ENCODE results near the gene TJP1.

The TJP1 gene

GRCh38 chr15:29708519-29708918, 113.7 kb downstream of the TJP1 start:
- H3K4ac ChIP-seq (ENCODE audit: low read depth, low read length), result no peak overlapping the region
- no peaks in the 10 kb centered on the region for H3K79me1 ChIP-seq (ENCODE audit: low read length)
- no peak for DNase-seq
- H3K27me3 ChIP-seq (ENCODE audit: insufficient read depth, low read length), result no peaks in the 10 kb centered on the region
- peaks cover 36 to 51% of the 10 kb centered on the region in 2 experiments for H3K36me3 ChIP-seq (ENCODE audit: control insufficient read depth in 1 of 2, insufficient read depth in 2 of 2, low read length in 2 of 2)
- WGBS (ENCODE audit: extremely low coverage, insufficient coverage, insufficient read length), result no CpG with 5 or more reads among the region's 4 CpGs
- H3K4me1 ChIP-seq (ENCODE audit: control insufficient read depth in 1 of 2, insufficient read depth in 2 of 2, low read length in 2 of 2), result no peaks in the 10 kb centered on the region
- H3K23ac ChIP-seq (ENCODE audit: low read length), result no peak overlapping the region
- no peak overlapping the region for H3K9ac ChIP-seq (ENCODE audit: low read length)
- H2BK5ac ChIP-seq (ENCODE audit: low read depth, low read length, poor library complexity), result no peak overlapping the region
- H2AFZ ChIP-seq (ENCODE audit: insufficient read depth, low read length, poor library complexity), result no peak overlapping the region
- no peak overlapping the region for H2AK5ac ChIP-seq (ENCODE audit: low read length)
- H3K79me2 ChIP-seq (ENCODE audit: control insufficient read depth, insufficient read depth, low read length, poor library complexity), result no peaks in the 10 kb centered on the region
- H4K8ac ChIP-seq (ENCODE audit: low read depth, low read length), result no peak overlapping the region
- no peak overlapping the region for H3K4me2 ChIP-seq (ENCODE audit: low read length)
- no peaks in the 10 kb centered on the region for H3K9me3 ChIP-seq (ENCODE audit: insufficient read depth, low read depth, low read length)
- no peak overlapping the region for H2BK120ac ChIP-seq (ENCODE audit: insufficient read depth, low read length, poor library complexity)
- H3K4me3 ChIP-seq (ENCODE audit: low read depth, low read length), result no peak overlapping the region
- H3K14ac ChIP-seq (ENCODE audit: low read length), result no peak overlapping the region
- H3K27ac ChIP-seq (ENCODE audit: low read depth, low read length), result no peak overlapping the region
- H2BK12ac ChIP-seq (ENCODE audit: low read length), result no peak overlapping the region
- H4K91ac ChIP-seq (ENCODE audit: low read depth, low read length), result no peak overlapping the region
- H4K12ac ChIP-seq (ENCODE audit: low read depth, low read length), result no peak overlapping the region
- no peak overlapping the region for H3K18ac ChIP-seq (ENCODE audit: low read length)

- no peak overlapping the region for H3K4me2 ChIP-seq (ENCODE audit: low read length)
- H3K79me1 ChIP-seq (ENCODE audit: low read length), result no peaks in the 10 kb centered on the region
- no peaks in the 10 kb centered on the region for H3K79me2 ChIP-seq (ENCODE audit: control insufficient read depth, insufficient read depth, low read length, poor library complexity)
- no peak overlapping the region for H3K14ac ChIP-seq (ENCODE audit: low read length)
- H3K23ac ChIP-seq (ENCODE audit: low read length), result no peak overlapping the region
- no peak overlapping the region for H4K8ac ChIP-seq (ENCODE audit: low read depth, low read length)
- no peak overlapping the region for H2BK120ac ChIP-seq (ENCODE audit: insufficient read depth, low read length, poor library complexity)
- H3K27me3 ChIP-seq (ENCODE audit: insufficient read depth, low read length), result no peaks in the 10 kb centered on the region
- no peak overlapping the region for H4K91ac ChIP-seq (ENCODE audit: low read depth, low read length)
- no CpG with 5 or more reads among the region's 6 CpGs for WGBS (ENCODE audit: extremely low coverage, insufficient coverage, insufficient read length)
- no peak overlapping the region for H3K4me3 ChIP-seq (ENCODE audit: low read depth, low read length)
- no peak for DNase-seq
- no peak overlapping the region for H2AK5ac ChIP-seq (ENCODE audit: low read length)
- H3K4me1 ChIP-seq (ENCODE audit: control insufficient read depth in 1 of 2, insufficient read depth in 2 of 2, low read length in 2 of 2), result no peaks in the 10 kb centered on the region
- no peak overlapping the region for H3K9ac ChIP-seq (ENCODE audit: low read length)
- H3K4ac ChIP-seq (ENCODE audit: low read depth, low read length), result no peak overlapping the region
- no peak overlapping the region for H4K12ac ChIP-seq (ENCODE audit: low read depth, low read length)
- H2BK5ac ChIP-seq (ENCODE audit: low read depth, low read length, poor library complexity), result no peak overlapping the region
- peaks cover 36 to 49% of the 10 kb centered on the region in 2 experiments for H3K36me3 ChIP-seq (ENCODE audit: control insufficient read depth in 1 of 2, insufficient read depth in 2 of 2, low read length in 2 of 2)
- no peak overlapping the region for H3K27ac ChIP-seq (ENCODE audit: low read depth, low read length)
- H3K9me3 ChIP-seq (ENCODE audit: insufficient read depth, low read depth, low read length), result no peaks in the 10 kb centered on the region
- H2BK12ac ChIP-seq (ENCODE audit: low read length), result no peak overlapping the region
- H2AFZ ChIP-seq (ENCODE audit: insufficient read depth, low read length, poor library complexity), result no peak overlapping the region
- no peak overlapping the region for H3K18ac ChIP-seq (ENCODE audit: low read length)
Observed at GRCh38 chr15:29704950-29705597, 117.2 kb downstream of the TJP1 start.

DNA sequence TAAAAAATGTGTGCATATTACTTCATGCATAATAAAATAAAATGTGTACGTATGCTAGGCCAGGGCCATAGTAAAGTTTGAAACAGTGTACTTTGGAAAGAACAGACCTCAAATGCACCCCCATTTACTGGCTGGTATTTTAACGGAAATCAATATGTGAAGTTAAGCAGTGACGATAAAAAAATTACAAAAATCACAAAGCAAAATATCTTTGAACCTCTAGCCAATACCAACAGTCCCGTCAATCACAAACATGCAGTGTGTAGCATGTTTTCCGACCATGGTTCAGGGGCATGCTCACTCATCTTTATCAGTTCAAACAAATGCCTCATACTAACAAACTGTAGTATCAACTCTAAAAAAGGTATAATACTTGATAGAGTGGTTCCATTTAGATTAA, 121.1 kb downstream of the TJP1 start:
- Histone ChIP-seq H4K12ac (ENCODE audit: low read depth, low read length) (no peak overlapping the region), H3K79me1 (ENCODE audit: low read length) (peaks cover 2% of the 10 kb centered on the region), H3K18ac (ENCODE audit: low read length) (no peak overlapping the region), H3K9ac (ENCODE audit: low read length) (no peak overlapping the region), H3K27me3 (ENCODE audit: insufficient read depth, low read length) (no peaks in the 10 kb centered on the region), H2BK5ac (ENCODE audit: low read depth, low read length, poor library complexity) (no peak overlapping the region), H3K27ac (ENCODE audit: low read depth, low read length) (no peak overlapping the region), H4K91ac (ENCODE audit: low read depth, low read length) (no peak overlapping the region), H2AK5ac (ENCODE audit: low read length) (no peak overlapping the region), H2BK120ac (ENCODE audit: insufficient read depth, low read length, poor library complexity) (no peak overlapping the region), H3K4ac (ENCODE audit: low read depth, low read length) (no peak overlapping the region), H3K9me3 (ENCODE audit: insufficient read depth, low read depth, low read length) (peaks cover 2% of the 10 kb centered on the region), H2BK12ac (ENCODE audit: low read length) (no peak overlapping the region), H3K4me3 (ENCODE audit: low read depth, low read length) (no peak overlapping the region), H3K4me2 (ENCODE audit: low read length) (no peak overlapping the region), H3K14ac (ENCODE audit: low read length) (no peak overlapping the region), H2AFZ (ENCODE audit: insufficient read depth, low read length, poor library complexity) (no peak overlapping the region), H3K23ac (ENCODE audit: low read length) (no peak overlapping the region), H4K8ac (ENCODE audit: low read depth, low read length) (no peak overlapping the region), H3K4me1 (ENCODE audit: control insufficient read depth in 1 of 2, insufficient read depth in 2 of 2, low read length in 2 of 2) (peaks cover 6 to 8% of the 10 kb centered on the region in 2 experiments), H3K79me2 (ENCODE audit: control insufficient read depth, insufficient read depth, low read length, poor library complexity) (no peaks in the 10 kb centered on the region), H3K36me3 (ENCODE audit: control insufficient read depth in 1 of 2, insufficient read depth in 2 of 2, low read length in 2 of 2) (peaks cover 22 to 30% of the 10 kb centered on the region in 2 experiments)
- WGBS (ENCODE audit: extremely low coverage, insufficient coverage, insufficient read length), result no CpG with 5 or more reads among the region's 5 CpGs
- no peak for DNase-seq

DNA sequence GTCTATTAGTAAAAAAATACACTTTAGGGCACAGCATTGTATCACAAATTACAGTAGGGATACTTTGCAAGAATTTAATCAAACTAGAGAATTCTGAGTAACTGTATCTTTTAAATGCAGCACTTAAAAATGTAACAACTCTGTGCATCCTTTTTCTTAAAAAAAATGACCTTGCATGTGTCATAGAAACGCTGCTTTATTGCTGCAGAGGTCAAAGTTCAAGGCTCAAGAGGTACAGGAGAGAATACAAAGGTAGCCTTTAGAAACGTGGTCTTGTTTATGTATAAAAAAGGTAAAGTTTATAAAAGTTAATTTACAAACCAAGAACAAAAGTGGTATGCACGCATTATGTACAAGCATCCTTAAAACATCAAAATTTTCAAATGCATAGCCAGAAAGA, 122.0 kb downstream of the TJP1 start:
- Histone ChIP-seq H3K18ac (ENCODE audit: low read length) (no peak overlapping the region), H3K79me1 (ENCODE audit: low read length) (peaks cover 2% of the 10 kb centered on the region), H2BK120ac (ENCODE audit: insufficient read depth, low read length, poor library complexity) (no peak overlapping the region), H3K23ac (ENCODE audit: low read length) (no peak overlapping the region), H3K27ac (ENCODE audit: low read depth, low read length) (no peak overlapping the region), H2BK12ac (ENCODE audit: low read length) (no peak overlapping the region), H3K79me2 (ENCODE audit: control insufficient read depth, insufficient read depth, low read length, poor library complexity) (no peaks in the 10 kb centered on the region), H4K8ac (ENCODE audit: low read depth, low read length) (no peak overlapping the region), H2BK5ac (ENCODE audit: low read depth, low read length, poor library complexity) (no peak overlapping the region), H3K9ac (ENCODE audit: low read length) (no peak overlapping the region), H3K4me2 (ENCODE audit: low read length) (no peak overlapping the region), H3K14ac (ENCODE audit: low read length) (no peak overlapping the region), H2AFZ (ENCODE audit: insufficient read depth, low read length, poor library complexity) (no peak overlapping the region), H3K9me3 (ENCODE audit: insufficient read depth, low read depth, low read length) (peaks cover 2% of the 10 kb centered on the region), H2AK5ac (ENCODE audit: low read length) (no peak overlapping the region), H3K4me3 (ENCODE audit: low read depth, low read length) (no peak overlapping the region), H4K12ac (ENCODE audit: low read depth, low read length) (no peak overlapping the region), H4K91ac (ENCODE audit: low read depth, low read length) (no peak overlapping the region), H3K36me3 (ENCODE audit: control insufficient read depth in 1 of 2, insufficient read depth in 2 of 2, low read length in 2 of 2) (peaks cover 19 to 27% of the 10 kb centered on the region in 2 experiments), H3K4ac (ENCODE audit: low read depth, low read length) (no peak overlapping the region), H3K27me3 (ENCODE audit: insufficient read depth, low read length) (no peaks in the 10 kb centered on the region), H3K4me1 (ENCODE audit: control insufficient read depth in 1 of 2, insufficient read depth in 2 of 2, low read length in 2 of 2) (peaks cover 6 to 8% of the 10 kb centered on the region in 2 experiments)
- no peak for DNase-seq
- WGBS (ENCODE audit: extremely low coverage, insufficient coverage, insufficient read length), result no CpG with 5 or more reads among the region's 3 CpGs

Measured in trophoblast cell (in vitro differentiated cells and primary cell).